Tibial nerve (tissue), 4 donors: ENCODE results near the gene RHEX.

Source experiments
- CTCF ChIP-seq, 5 experiments: fragments of 200-600 bp in 3 of 5; fragments of 450-650 bp in 2 of 5; sonication (generic) in 3 of 5; IDR thresholded peaks; one replicate each; pipeline ENCODE4 v1.5.1; 2016 to 2019; ENCODE audit warnings: antibody characterized with exemption in 5 of 5, mild to moderate bottlenecking in 3 of 5, moderate library complexity in 2 of 5
- EP300 ChIP-seq, 2 donors: sonication (generic); formaldehyde crosslinking; IDR thresholded peaks; one replicate each; pipeline ENCODE4 v1.6.1; 2017; ENCODE audit warnings: antibody characterized with exemption in 2 of 2, mild to moderate bottlenecking in 1 of 2
- POLR2A ChIP-seq, 2 donors: fragments of 450-650 bp; IDR thresholded peaks; one replicate each; pipeline ENCODE4 v1.6.1; 2017; ENCODE audit warnings: antibody characterized with exemption in 2 of 2, mild to moderate bottlenecking in 2 of 2, moderate library complexity in 2 of 2

- TF ChIP-seq POLR2A (IDR thresholded peaks at IDR 0.05) (no peak), EP300 (IDR thresholded peaks at IDR 0.05) (no peak), CTCF (IDR thresholded peaks at IDR 0.05) (no peak)
Measured at GRCh38 chr1:206035027-206035426, 17.9 kb upstream of the RHEX start.
